ENCODE data around the gene ERICH4. TPM values are rescaled to one million over a fixed set of nuclear protein-coding genes. Genes with fewer than 3 reads are reported as not detected.

ERICH4 gene, protein sequence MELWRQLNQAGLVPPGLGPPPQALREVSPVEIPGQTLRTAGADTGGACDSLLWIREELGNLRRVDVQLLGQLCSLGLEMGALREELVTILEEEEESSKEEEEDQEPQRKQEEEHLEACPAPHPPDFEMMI
- total RNA-seq, result not detected in 2 replicates

DNA sequence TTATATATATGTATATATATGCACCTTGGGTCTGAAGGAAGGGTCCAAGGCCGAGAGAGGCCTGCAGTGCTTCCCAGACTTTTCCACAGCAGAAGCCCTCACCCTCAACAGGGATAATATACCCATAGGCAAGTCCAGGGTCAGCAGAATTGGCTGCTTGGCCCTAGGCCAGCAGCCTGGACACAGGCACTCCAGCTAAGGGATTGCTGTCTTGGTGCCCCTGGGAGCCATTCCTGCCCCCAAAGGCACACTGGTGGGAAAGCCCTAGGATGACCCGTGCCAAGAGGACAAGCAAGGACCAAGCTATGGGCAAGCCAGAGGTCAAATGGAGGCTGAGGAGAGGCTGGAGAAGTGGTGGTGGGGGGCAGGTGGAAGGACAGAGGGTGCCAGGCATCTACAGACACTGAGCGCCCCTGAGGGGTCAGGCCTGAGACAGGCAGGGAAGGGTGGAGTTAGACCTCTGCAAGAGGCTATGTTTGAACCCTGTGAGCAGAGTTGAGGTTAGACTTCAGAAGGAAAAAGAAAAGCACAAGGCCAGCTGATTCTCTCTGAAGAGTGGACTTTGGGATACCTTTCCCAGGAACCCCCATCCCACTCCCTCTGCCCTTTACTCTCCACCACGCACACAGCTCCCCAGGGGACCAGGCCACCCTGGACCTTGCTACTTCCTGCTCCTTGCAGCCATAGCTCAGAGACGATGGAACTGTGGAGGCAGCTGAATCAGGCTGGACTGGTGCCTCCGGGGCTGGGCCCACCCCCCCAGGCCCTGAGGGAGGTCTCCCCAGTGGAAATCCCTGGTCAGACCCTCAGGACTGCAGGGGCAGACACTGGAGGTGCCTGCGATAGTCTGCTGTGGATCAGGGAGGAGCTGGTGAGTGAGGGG, at the start of gene ERICH4:
TSS of gene ERICH4 (plus strand) at position 684 of the 883 bp plus-strand sequence. CDS start at position 698, 14 bp downstream.

DNA sequence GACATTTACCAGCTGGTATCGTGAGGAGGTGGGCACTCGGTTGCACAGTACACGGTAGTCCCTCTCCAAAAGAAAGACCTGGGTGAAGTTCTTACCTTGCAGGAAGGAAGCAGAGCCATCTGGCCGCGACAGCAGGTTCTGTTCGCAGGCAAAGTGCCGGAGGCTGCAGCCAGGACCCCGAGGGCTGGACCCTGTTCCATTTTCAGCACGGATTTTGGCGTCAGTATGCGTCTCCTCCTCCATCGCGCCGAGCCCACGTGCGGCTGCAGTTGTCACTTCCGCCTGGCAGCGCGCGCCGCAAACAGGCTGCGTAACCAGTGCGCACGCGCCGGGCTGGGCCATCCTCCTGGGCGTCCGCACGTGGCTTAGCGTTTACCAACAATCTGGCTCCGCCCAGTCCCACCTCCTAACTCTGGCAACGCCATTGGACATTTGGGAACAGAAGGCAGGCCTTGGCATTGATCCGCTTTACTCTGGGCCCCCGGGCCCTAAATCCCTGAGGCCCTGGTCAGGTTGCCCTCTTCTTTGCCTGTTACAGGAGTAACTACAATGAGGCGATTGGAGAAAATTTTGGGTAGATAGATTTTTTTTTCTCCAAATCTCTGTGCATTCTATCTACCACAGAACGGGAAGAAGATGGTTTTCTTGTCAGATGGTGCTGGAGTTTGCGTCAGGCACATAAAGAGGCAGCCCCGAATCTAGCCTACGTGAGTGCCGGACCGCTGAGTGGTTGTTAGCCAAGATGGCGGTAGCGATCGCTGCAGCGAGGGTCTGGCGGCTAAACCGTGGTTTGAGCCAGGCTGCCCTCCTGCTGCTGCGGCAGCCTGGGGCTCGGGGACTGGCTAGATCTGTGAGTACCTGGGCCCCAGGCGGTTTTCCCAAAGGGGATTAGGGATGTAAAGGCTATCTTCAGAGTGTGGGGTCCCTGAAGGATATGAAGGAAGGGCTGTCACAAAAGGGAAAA, 45.6 kb upstream of the ERICH4 start, which contains the start of the genes BCKDHA and EXOSC5:
TSS of gene BCKDHA (plus strand) at position 733 of the 964 bp plus-strand sequence. CDS start at position 743, 10 bp downstream.
TSS of gene EXOSC5 (minus strand) at position 274 of the 964 bp plus-strand sequence. CDS start at position 243, 31 bp downstream.

DNA sequence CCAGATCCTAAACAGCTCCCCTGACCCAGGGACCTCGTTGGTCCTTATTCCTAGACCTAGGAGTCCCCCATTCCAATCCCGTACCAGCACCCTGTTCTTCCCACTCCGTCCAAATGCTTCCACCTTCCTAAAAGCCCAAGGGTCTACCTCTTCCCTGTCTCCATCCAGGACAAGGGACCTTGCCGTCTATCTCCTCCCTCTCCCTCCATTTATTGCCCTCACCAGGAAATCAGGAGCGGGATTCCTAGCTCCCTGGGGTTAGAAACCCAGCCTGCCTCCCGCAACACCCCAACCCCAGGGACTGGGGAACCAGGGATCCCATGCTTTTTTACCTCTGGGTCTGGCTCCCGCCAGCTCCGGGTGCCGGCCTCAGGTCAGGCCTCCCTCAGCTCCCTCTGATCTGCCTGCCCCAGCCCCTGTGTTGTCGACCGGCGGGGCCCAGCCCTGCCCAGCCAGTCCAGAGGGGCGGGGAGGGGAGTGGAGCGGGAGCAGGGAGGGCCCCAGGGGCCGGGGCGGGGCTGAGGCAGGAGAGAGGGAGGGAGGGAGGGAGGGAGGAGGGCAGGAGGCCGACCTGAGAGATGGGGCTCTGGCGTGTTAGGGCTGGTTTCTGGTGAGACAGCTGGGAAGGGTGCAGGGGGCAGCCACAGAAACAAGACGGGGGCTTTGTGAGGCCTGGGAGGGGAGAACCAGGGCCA, 15.9 kb upstream of the ERICH4 start, which contains the start of gene B3GNT8:
TSS of gene B3GNT8 (minus strand) at position 423 of the 695 bp plus-strand sequence. CDS start 596 bp downstream, outside the sequence.

GRCh38 chr19:41439441-41440222, 3.3 kb upstream of the ERICH4 start, which contains the start of gene DMAC2:
TSS of gene DMAC2 (minus strand) at chr19:41439912. CDS start at chr19:41439899, 13 bp downstream.

Other genes starting within 250 kb of the ERICH4 start
- gene CYP2S1, start 249.9 kb upstream of the ERICH4 start, total RNA-seq, result 0.62 and 0.79 TPM in 2 replicates
- gene AXL, start 223.9 kb upstream of the ERICH4 start, total RNA-seq, result 165 and 211 TPM in 2 replicates
- gene HNRNPUL1, start 178.8 kb upstream of the ERICH4 start, total RNA-seq, result 72.3 and 97.8 TPM in 2 replicates
- 8.3 and 9.3 TPM in 2 replicates for gene CCDC97, start 133.0 kb upstream of the ERICH4 start, total RNA-seq
- 16.9 and 37.2 TPM in 2 replicates for gene TGFB1, start 89.2 kb upstream of the ERICH4 start, total RNA-seq
- 3.7 and 5.7 TPM in 2 replicates for gene B9D2, start 79.0 kb upstream of the ERICH4 start, total RNA-seq
- 4.2 and 4.3 TPM in 2 replicates for gene TMEM91, start 66.6 kb upstream of the ERICH4 start, total RNA-seq
- 7.2 and 11.0 TPM in 2 replicates for gene EXOSC5, start 45.8 kb upstream of the ERICH4 start, total RNA-seq
- 23.1 and 26.3 TPM in 2 replicates for gene BCKDHA, start 45.3 kb upstream of the ERICH4 start, total RNA-seq
- gene B3GNT8, start 15.8 kb upstream of the ERICH4 start, total RNA-seq, result 0.26 and 2.0 TPM in 2 replicates
- 20.0 and 23.9 TPM in 2 replicates for gene DMAC2, start 3.2 kb upstream of the ERICH4 start, total RNA-seq
- gene CEACAM21, start 133.0 kb downstream of the ERICH4 start, total RNA-seq, result 0.06 TPM in 1 of 2 replicates, not detected in the other
- gene CEACAM4, start 183.9 kb downstream of the ERICH4 start, total RNA-seq, result not detected in 2 replicates
- gene CEACAM7, start 245.1 kb downstream of the ERICH4 start, total RNA-seq, result not detected in 2 replicates

Measured in aortic smooth muscle cell (primary cell).